Endometrium (tissue), 2 donors: Measurements from ENCODE around the gene KRT13.

Source experiments
- FAIRE-seq: peaks from 2 replicates; lab custom pipeline; 2012; peaks lifted over from hg19 to GRCh38; lab: Jason Lieb, UNC
- donor health status: control.
- donor health status: control.

KRT13 gene

GRCh38 chr17:41537614-41537954 is 32.2 kb upstream of the KRT13 start:
- no peak for FAIRE-seq

- FAIRE-seq = no peak
Measured at GRCh38 chr17:41536741-41537613, 31.6 kb upstream of the KRT13 start.

GRCh38 chr17:41535764-41536481 is 30.5 kb upstream of the KRT13 start:
- FAIRE-seq = no peak

- FAIRE-seq = no peak
Measured at GRCh38 chr17:41534899-41535546, 29.6 kb upstream of the KRT13 start.

- no peak for FAIRE-seq
Measured at GRCh38 chr17:41533613-41534012, 28.2 kb upstream of the KRT13 start.

- FAIRE-seq = no peak
Measured at GRCh38 chr17:41532947-41533570, 27.6 kb upstream of the KRT13 start.

GRCh38 chr17:41531993-41532392 is 26.6 kb upstream of the KRT13 start:
- FAIRE-seq = no peak

- no peak for FAIRE-seq
Measured at GRCh38 chr17:41530062-41531048, 24.9 kb upstream of the KRT13 start.

- no peak for FAIRE-seq
Measured at GRCh38 chr17:41529491-41529915, 24.1 kb upstream of the KRT13 start.

- no peak for FAIRE-seq
Measured at GRCh38 chr17:41528959-41529353, 23.5 kb upstream of the KRT13 start.

- FAIRE-seq = no peak
Measured at GRCh38 chr17:41527063-41528023, 21.9 kb upstream of the KRT13 start.

- FAIRE-seq = no peak
Measured at GRCh38 chr17:41524261-41524660, 18.8 kb upstream of the KRT13 start.

- no peak for FAIRE-seq
Measured at GRCh38 chr17:41523787-41524186, 18.4 kb upstream of the KRT13 start.

GRCh38 chr17:41523225-41523593 is 17.8 kb upstream of the KRT13 start:
- FAIRE-seq = no peak

GRCh38 chr17:41522301-41523224 is 17.2 kb upstream of the KRT13 start:
- FAIRE-seq = no peak

- FAIRE-seq = no peak
Measured at GRCh38 chr17:41521574-41522261, 16.3 kb upstream of the KRT13 start.

GRCh38 chr17:41520821-41521521 is 15.6 kb upstream of the KRT13 start:
- no peak for FAIRE-seq
